Neural cell (in vitro differentiated cells): ENCODE data around the gene BRD9. TPM values are rescaled to one million over a fixed set of nuclear protein-coding genes. Genes with fewer than 3 reads are reported as not detected.

Experiments used
- H2AFZ ChIP-seq: fragments of 200-600, 300-800 bp; sonication (generic), shearing (Covaris generic); 2 replicates; pipeline ENCODE4 v1.6.0; 2014; ENCODE audit warnings: low read depth, mild to moderate bottlenecking, antibody characterized with exemption, low read length, moderate library complexity
- H3F3A ChIP-seq: fragments of 200-600 bp; shearing (Covaris generic); 2 replicates; pipeline ENCODE4 v1.6.1; 2016; ENCODE audit warnings: mild to moderate bottlenecking, moderate library complexity, mixed read lengths, antibody characterized with exemption, low read length; ENCODE audit not compliant: insufficient read depth, poor library complexity, severe bottlenecking
- H3K27ac ChIP-seq: fragments of 200-600, 300-800 bp; sonication (generic), shearing (Covaris generic); 2 replicates; pipeline ENCODE4 v1.5.1; 2014; ENCODE audit warnings: mild to moderate bottlenecking, low read length, moderate library complexity
- H3K27me3 ChIP-seq: fragments of 300-800, 200-600 bp; sonication (generic), shearing (Covaris generic); 2 replicates; pipeline ENCODE4 v1.6.0; 2014; ENCODE audit warnings: mild to moderate bottlenecking, low read depth, low read length, moderate library complexity; ENCODE audit not compliant: insufficient read depth
- H3K36me3 ChIP-seq: fragments of 300-800, 200-600 bp; sonication (generic), shearing (Covaris generic); 2 replicates; pipeline ENCODE4 v1.5.1; 2014; ENCODE audit warnings: mild to moderate bottlenecking, antibody characterized with exemption, low read length, moderate library complexity; ENCODE audit not compliant: insufficient read depth
- H3K4me2 ChIP-seq: fragments of 300-800, 200-600 bp; sonication (generic), shearing (Covaris generic); 2 replicates; pipeline ENCODE4 v1.6.0; 2014; ENCODE audit warnings: mild to moderate bottlenecking, low read length
- H3K4me3 ChIP-seq: fragments of 300-800, 200-600 bp; sonication (generic), shearing (Covaris generic); 2 replicates; pipeline ENCODE4 v1.5.1; 2014; ENCODE audit warnings: mild to moderate bottlenecking, low read length, moderate library complexity
- H3K79me2 ChIP-seq: fragments of 200-600 bp; shearing (Covaris generic); replicated peaks from 2 replicates; pipeline ENCODE4 v1.6.0; 2014; ENCODE audit warnings: mild to moderate bottlenecking, low read length, moderate library complexity; ENCODE audit not compliant: insufficient read depth
- H3K9ac ChIP-seq: fragments of 300-800, 200-600 bp; sonication (generic), shearing (Covaris generic); 2 replicates; pipeline ENCODE4 v1.6.1; 2016; ENCODE audit warnings: mild to moderate bottlenecking, low read length, mixed read lengths
- H3K9me2 ChIP-seq: fragments of 200-600 bp; shearing (Covaris generic); 2 replicates; pipeline ENCODE4 v1.6.1; 2016; ENCODE audit warnings: mild to moderate bottlenecking, low read length, mixed read lengths; ENCODE audit not compliant: insufficient read depth
- H3K9me3 ChIP-seq: fragments of 200-600, 300-800 bp; sonication (generic), shearing (Covaris generic); 2 replicates; pipeline ENCODE4 v1.6.1; 2016; ENCODE audit warnings: mild to moderate bottlenecking, mixed run types, low read length, moderate library complexity, mixed read lengths
- H4K20me1 ChIP-seq: fragments of 200-600 bp; shearing (Covaris generic); 2 replicates; pipeline ENCODE4 v1.6.1; 2016; ENCODE audit warnings: mild to moderate bottlenecking, mixed run types; ENCODE audit not compliant: insufficient read depth
- CTCF ChIP-seq: fragments of 450-650 bp; IDR thresholded peaks from 2 replicates; pipeline ENCODE4 v1.5.1; 2014; ENCODE audit warnings: antibody characterized with exemption, mild to moderate bottlenecking, moderate library complexity; ENCODE audit not compliant: poor library complexity, severe bottlenecking
- EP300 ChIP-seq: fragments of 450-650 bp; conservative IDR thresholded peaks from 2 replicates; pipeline ENCODE4 v1.6.1; 2014; ENCODE audit warnings: antibody characterized with exemption, mild to moderate bottlenecking, moderate library complexity; ENCODE audit not compliant: poor library complexity, severe bottlenecking
- EZH2 ChIP-seq: fragments of 200-600, 300-800 bp; shearing (Covaris generic), sonication (generic); IDR thresholded peaks from 2 replicates; pipeline ENCODE4 v1.6.1; 2014; ENCODE audit warnings: antibody characterized with exemption, low read length, borderline replicate concordance, mild to moderate bottlenecking; ENCODE audit not compliant: insufficient read depth, poor library complexity, severe bottlenecking
- MXI1 ChIP-seq: fragments of 450-650 bp; conservative IDR thresholded peaks from 2 replicates; pipeline ENCODE4 v1.6.1; 2014; ENCODE audit warnings: antibody characterized with exemption, mild to moderate bottlenecking; ENCODE audit not compliant: poor library complexity, severe bottlenecking
- POLR2AphosphoS5 ChIP-seq: IDR thresholded peaks from 2 replicates; pipeline ENCODE4 v1.6.1; 2012
- RAD21 ChIP-seq: fragments of 450-650 bp; conservative IDR thresholded peaks from 2 replicates; pipeline ENCODE4 v1.6.1; 2014; ENCODE audit warnings: antibody characterized with exemption, mild to moderate bottlenecking, moderate library complexity
- REST ChIP-seq: IDR thresholded peaks from 2 replicates; pipeline ENCODE4 v1.6.1; 2012; ENCODE audit warnings: borderline replicate concordance
- SMC3 ChIP-seq: fragments of 450-650 bp; conservative IDR thresholded peaks from 2 replicates; pipeline ENCODE4 v1.6.1; 2014; ENCODE audit warnings: antibody characterized with exemption, mild to moderate bottlenecking, moderate library complexity; ENCODE audit not compliant: poor library complexity
- TAF1 ChIP-seq: IDR thresholded peaks from 2 replicates; pipeline ENCODE4 v1.6.1; 2012; ENCODE audit warnings: low read depth
- polyA plus RNA-seq: library from polyadenylated mRNA; depleted of rRNA; stranded (reverse); fragments of >200 nt; gene quantifications from 2 replicates; pipeline ENCODE4 v1.2.3, GENCODE V29; 2014

BRD9 gene
- polyA plus RNA-seq, 1 donor from 2014 or later, result 50.4 TPM

GRCh38 chr5:819078-819477, 73.5 kb downstream of the BRD9 start:
- H3F3A ChIP-seq, result no peaks in the 10 kb centered on the region
- no peaks in the 10 kb centered on the region for H3K27me3 ChIP-seq
- no peaks in the 10 kb centered on the region for H3K9me2 ChIP-seq
- H3K27ac ChIP-seq, result no peak overlapping the region
- TF ChIP-seq POLR2AphosphoS5, result no peak
- TF ChIP-seq RAD21, result no peak
- TF ChIP-seq EZH2, result no peak
- TF ChIP-seq SMC3, result no peak
- H4K20me1 ChIP-seq, result no peaks in the 10 kb centered on the region
- no peaks in the 10 kb centered on the region for H3K79me2 ChIP-seq
- H3K4me2 ChIP-seq, result no peak overlapping the region
- H3K9ac ChIP-seq, result no peak overlapping the region
- H3K36me3 ChIP-seq, result no peaks in the 10 kb centered on the region
- no peaks in the 10 kb centered on the region for H3K9me3 ChIP-seq
- no peak overlapping the region for H3K4me3 ChIP-seq
- H2AFZ ChIP-seq, result no peak overlapping the region

- no peaks in the 10 kb centered on the region for H3F3A ChIP-seq
These were observed 76.4 kb downstream of the BRD9 start for GRCh38 chr5:816176-816575.

More at GRCh38 chr5:816176-816575, 76.4 kb downstream of the BRD9 start:
- Histone ChIP-seq H3K27me3 (no peaks in the 10 kb centered on the region), H3K4me3 (no peak overlapping the region), H3K36me3 (no peaks in the 10 kb centered on the region), H3K79me2 (no peaks in the 10 kb centered on the region), H3K27ac (no peak overlapping the region), H3K9ac (no peak overlapping the region), H3K9me2 (no peaks in the 10 kb centered on the region), H3K4me2 (no peak overlapping the region), H2AFZ (no peak overlapping the region), H3K9me3 (no peaks in the 10 kb centered on the region), H4K20me1 (no peaks in the 10 kb centered on the region)
- TF ChIP-seq POLR2AphosphoS5 (no peak), EP300 (no peak), SMC3 (no peak), CTCF (no peak), EZH2 (no peak), RAD21 (no peak), REST (no peak), MXI1 (no peak), TAF1 (no peak)
